SK-N-MC (cell line): Measurements from ENCODE around the gene ABCD4.

Experiments
- EZH2 ChIP-seq: fragments of 200-600 bp; sonication (generic); IDR thresholded peaks from one replicate; pipeline ENCODE4 v1.6.1; 2017; ENCODE audit warnings: antibody characterized with exemption
- FOXP2 ChIP-seq: optimal IDR thresholded peaks from 2 replicates; pipeline ENCODE3; 2011; ENCODE audit warnings: mild to moderate bottlenecking, moderate library complexity; ENCODE audit not compliant: insufficient read depth; ENCODE audit errors: extremely low read length, control extremely low read depth
- POLR2AphosphoS5 ChIP-seq: IDR thresholded peaks from 2 replicates; pipeline ENCODE4 v1.6.1; 2012; ENCODE audit warnings: mild to moderate bottlenecking, low read depth, low read length, borderline replicate concordance

GRCh38 chr14:74346341-74346740 is 43.6 kb upstream of the ABCD4 start:
- TF ChIP-seq POLR2AphosphoS5: no peak
- no peak for TF ChIP-seq EZH2
- no peak for TF ChIP-seq FOXP2
